OCI-LY1 (cell line): Measurements from ENCODE around the gene MCCD1.

Experiments
- CTCF ChIP-seq: fragments of 200-600 bp; sonication (generic), shearing (Covaris generic); IDR thresholded peaks from 2 replicates; pipeline ENCODE4 v1.5.1; 2017; ENCODE audit warnings: mild to moderate bottlenecking, antibody characterized with exemption, low read length, moderate library complexity, mixed read lengths
- EZH2 ChIP-seq: fragments of 200-600 bp; sonication (generic), shearing (Covaris generic); IDR thresholded peaks from 2 replicates; pipeline ENCODE4 v1.8.0; 2017; ENCODE audit warnings: borderline replicate concordance, mixed run types, mild to moderate bottlenecking, antibody characterized with exemption, low read length, moderate library complexity, mixed read lengths

- no peak for TF ChIP-seq CTCF
- TF ChIP-seq EZH2: no peak
Observed at GRCh38 chr6:31545291-31545690, 16.5 kb downstream of the MCCD1 start.
